BJ (cell line): ENCODE results near the gene STEAP3. TPM values are rescaled to one million over a fixed set of nuclear protein-coding genes. Genes with fewer than 3 reads are reported as not detected.

Source experiments
- CTCF ChIA-PET: fragments of 350-600 bp; formaldehyde crosslinking; extraction: SDS; loops from one replicate; lab custom pipeline; 2021; ENCODE audit warnings: antibody characterized with exemption, inconsistent platforms; lab: Yijun Ruan, JAX
- POLR2A ChIA-PET: fragments of 300-600 bp; sonication (Branson Sonifier 250); formaldehyde crosslinking; extraction: SDS; loops from one replicate; lab custom pipeline; 2021; ENCODE audit warnings: antibody characterized with exemption; lab: Charles Lee
- DNase-seq: peaks from one replicate; pipeline ENCODE4 v3.0.0-alpha.2; 2011; ENCODE audit warnings: low read depth
- H3K27me3 ChIP-seq: 2 replicates; pipeline ENCODE4 v1.6.0; 2011; ENCODE audit warnings: low read length; ENCODE audit not compliant: control insufficient read depth, insufficient read depth
- H3K36me3 ChIP-seq: 2 replicates; pipeline ENCODE4 v1.5.1; 2011; ENCODE audit warnings: low read length; ENCODE audit not compliant: control insufficient read depth, insufficient read depth
- H3K4me3 ChIP-seq: 2 replicates; pipeline ENCODE4 v1.5.1; 2011; ENCODE audit warnings: low read depth, mild to moderate bottlenecking, control low read depth, low read length
- polyA plus RNA-seq: library from polyadenylated mRNA; depleted of rRNA; stranded (reverse); fragments of >200 nt; gene quantifications from 2 replicates; pipeline ENCODE4 v1.2.3, GENCODE V29; 2011
- TF ChIP-seq, protein P1 (sequence below): IDR thresholded peaks from 2 replicates; pipeline ENCODE4 v1.5.1; 2011; ENCODE audit warnings: low read depth, mild to moderate bottlenecking, control low read depth, inconsistent platforms, low read length, moderate library complexity; ENCODE audit not compliant: insufficient read depth

The STEAP3 gene
- polyA plus RNA-seq, 1 experiment, result 13.9 TPM

DNA sequence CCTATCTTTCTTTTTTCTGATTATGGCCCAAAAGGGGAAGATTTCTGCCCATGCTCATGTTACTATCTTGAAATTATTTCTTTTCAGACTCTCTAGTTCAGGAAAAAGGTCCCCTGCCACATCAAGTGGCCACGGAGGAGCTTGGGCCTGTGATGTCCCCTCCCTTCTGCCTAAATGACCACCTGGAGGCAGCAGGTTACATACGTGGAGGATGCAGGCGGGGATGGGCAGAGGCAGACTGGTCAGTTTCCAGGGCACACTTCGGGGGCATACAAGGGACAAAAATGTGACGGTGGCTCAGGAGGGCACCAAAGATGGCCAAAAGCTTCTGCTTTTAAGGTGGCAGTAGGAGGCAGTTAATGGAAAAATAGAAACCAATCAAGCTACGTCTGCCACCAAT, 30.7 kb upstream of the STEAP3 start:
- ChIA-PET CTCF (interaction anchor here (1.4 kb wide), 1 partner anchor 72 kb away, joined by 4 read pairs; no protein-coding TSS in a partner anchor), POLR2A (no interaction called here)
- Histone ChIP-seq H3K4me3 (no peak overlapping the region), H3K36me3 (no peaks in the 10 kb centered on the region), H3K27me3 (peaks cover 4% of the 10 kb centered on the region)
- no peak for DNase-seq
- TF ChIP-seq, protein P1, sequence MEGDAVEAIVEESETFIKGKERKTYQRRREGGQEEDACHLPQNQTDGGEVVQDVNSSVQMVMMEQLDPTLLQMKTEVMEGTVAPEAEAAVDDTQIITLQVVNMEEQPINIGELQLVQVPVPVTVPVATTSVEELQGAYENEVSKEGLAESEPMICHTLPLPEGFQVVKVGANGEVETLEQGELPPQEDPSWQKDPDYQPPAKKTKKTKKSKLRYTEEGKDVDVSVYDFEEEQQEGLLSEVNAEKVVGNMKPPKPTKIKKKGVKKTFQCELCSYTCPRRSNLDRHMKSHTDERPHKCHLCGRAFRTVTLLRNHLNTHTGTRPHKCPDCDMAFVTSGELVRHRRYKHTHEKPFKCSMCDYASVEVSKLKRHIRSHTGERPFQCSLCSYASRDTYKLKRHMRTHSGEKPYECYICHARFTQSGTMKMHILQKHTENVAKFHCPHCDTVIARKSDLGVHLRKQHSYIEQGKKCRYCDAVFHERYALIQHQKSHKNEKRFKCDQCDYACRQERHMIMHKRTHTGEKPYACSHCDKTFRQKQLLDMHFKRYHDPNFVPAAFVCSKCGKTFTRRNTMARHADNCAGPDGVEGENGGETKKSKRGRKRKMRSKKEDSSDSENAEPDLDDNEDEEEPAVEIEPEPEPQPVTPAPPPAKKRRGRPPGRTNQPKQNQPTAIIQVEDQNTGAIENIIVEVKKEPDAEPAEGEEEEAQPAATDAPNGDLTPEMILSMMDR, result no peak

DNA sequence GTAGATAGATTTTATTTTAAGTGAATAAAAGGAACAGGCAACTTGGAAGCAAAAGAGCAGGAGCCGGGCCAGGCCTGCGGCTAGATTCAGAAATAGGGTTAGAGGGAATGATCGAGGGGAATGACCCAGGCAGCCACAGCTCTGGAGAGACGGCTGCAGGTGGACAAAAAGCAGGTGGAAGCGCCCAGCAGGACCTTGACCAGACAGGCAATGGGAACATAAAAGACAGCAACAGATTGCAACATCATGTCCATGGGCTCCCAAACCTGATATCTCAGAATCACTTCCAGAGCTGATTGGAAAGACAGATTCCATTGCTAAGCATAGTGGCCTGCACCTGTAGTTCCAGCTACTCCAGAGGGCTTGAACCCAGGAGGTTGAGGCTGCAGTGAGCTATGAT, 28.6 kb upstream of the STEAP3 start:
- DNase-seq, result no peak
- H3K4me3 ChIP-seq, result no peak overlapping the region
- peaks cover 2% of the 10 kb centered on the region; the same call in 1 of the 2 replicates for H3K27me3 ChIP-seq
- no peaks in the 10 kb centered on the region for H3K36me3 ChIP-seq
- TF ChIP-seq, protein P1, result no peak
- POLR2A ChIA-PET, result no interaction called here
- CTCF ChIA-PET, result no interaction called here

DNA sequence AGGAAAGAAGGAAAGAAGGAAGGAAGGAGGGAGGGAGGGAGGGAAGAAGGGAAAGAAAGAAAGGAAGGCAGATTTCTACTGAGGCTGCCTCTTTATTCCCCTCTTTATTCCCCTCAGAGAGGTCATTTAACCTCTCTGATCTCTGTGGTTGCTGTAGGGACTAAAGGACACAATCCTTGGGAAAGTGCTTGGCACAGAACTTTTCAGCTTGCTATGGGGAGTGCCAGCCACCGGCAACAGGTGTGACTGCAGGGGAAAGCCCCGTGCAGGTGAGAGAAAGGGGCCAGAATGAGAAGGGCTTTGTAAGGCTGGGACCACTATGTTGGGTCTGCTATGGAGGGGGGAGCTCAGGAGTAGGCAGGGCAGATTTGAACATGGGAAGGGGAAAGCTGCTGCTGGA, 27.7 kb upstream of the STEAP3 start:
- DNase-seq, result no peak
- ChIA-PET CTCF (no interaction called here), POLR2A (no interaction called here)
- no peaks in the 10 kb centered on the region for H3K36me3 ChIP-seq
- peaks cover 6% of the 10 kb centered on the region; the same call in 1 of the 2 replicates for H3K27me3 ChIP-seq
- no peak overlapping the region for H3K4me3 ChIP-seq
- TF ChIP-seq, protein P1, result no peak

- no peak for DNase-seq
- POLR2A ChIA-PET, result no interaction called here
- TF ChIP-seq, protein P1, result no peak
- H3K36me3 ChIP-seq, result no peaks in the 10 kb centered on the region
- no peak overlapping the region for H3K4me3 ChIP-seq
- CTCF ChIA-PET, result interaction anchor here (1.0 kb wide), 1 partner anchor 22 kb away, joined by 4 read pairs; no protein-coding TSS in a partner anchor
- H3K27me3 ChIP-seq, result peaks cover 6% of the 10 kb centered on the region; the same call in 1 of the 2 replicates
Observed at GRCh38 chr2:119196301-119197125, 27.1 kb upstream of the STEAP3 start.

GRCh38 chr2:119197126-119197405, 26.6 kb upstream of the STEAP3 start:
- POLR2A ChIA-PET, result no interaction called here
- Histone ChIP-seq H3K27me3 (peaks cover 6% of the 10 kb centered on the region; the same call in 1 of the 2 replicates), H3K4me3 (no peak overlapping the region), H3K36me3 (no peaks in the 10 kb centered on the region)
- DNase-seq, result no peak
- CTCF ChIA-PET, result interaction anchor here (1.0 kb wide), 1 partner anchor 22 kb away, joined by 4 read pairs; no protein-coding TSS in a partner anchor
- TF ChIP-seq, protein P1, result no peak
